Measurements from ENCODE around the gene SYT1. TPM values are rescaled to one million over a fixed set of nuclear protein-coding genes. Genes with fewer than 3 reads are reported as not detected.

The SYT1 gene
- polyA plus RNA-seq, 3 donors = 0.72 TPM; not detected in 2

GRCh38 chr12:79067977-79068376 is 203.4 kb downstream of the SYT1 start:
- no peak for DNase-seq
- no peak overlapping the region for H3K27ac Mint-ChIP-seq
- intact Hi-C loops (cut with micrococcal nuclease) = no loop called here

DNA sequence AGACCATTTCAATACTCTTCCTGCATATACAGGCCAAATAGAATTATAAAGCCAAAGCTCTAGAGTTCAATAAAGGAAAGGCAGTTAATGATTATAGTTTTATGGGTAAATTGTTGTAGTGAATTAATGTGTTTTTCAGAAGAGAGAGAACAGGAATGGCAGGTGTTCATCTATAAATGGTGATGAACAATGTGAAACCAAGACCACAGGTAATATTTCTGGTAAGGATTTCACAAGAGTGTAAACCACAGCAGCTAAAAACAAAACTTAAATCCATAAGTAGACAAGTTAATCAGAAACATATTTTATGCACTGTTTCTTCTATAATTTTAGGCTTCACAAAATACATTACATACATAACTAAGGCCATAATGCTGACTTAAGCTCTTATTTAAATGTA is 204.4 kb downstream of the SYT1 start:
- H3K4me3 Mint-ChIP-seq = no peak overlapping the region
- intact Hi-C loops (cut with micrococcal nuclease) = no loop called here
- DNase-seq = no peak
- no peaks in the 10 kb centered on the region for H3K27me3 ChIP-seq (ENCODE audit: control insufficient read depth in 2 of 2, insufficient read depth in 2 of 2, low read length in 2 of 2)
- H3K9ac ChIP-seq (ENCODE audit: insufficient read depth, low read length, poor library complexity, severe bottlenecking) = no peak overlapping the region
- no peak overlapping the region for H3K27ac Mint-ChIP-seq
- H3K27ac ChIP-seq (ENCODE audit: low read depth in 1 of 2, low read length in 2 of 2) = no peak overlapping the region
- no peak overlapping the region for H3K4me2 ChIP-seq (replicated peaks; ENCODE audit: extremely low read depth, low read length, poor library complexity, severe bottlenecking)
- TF ChIP-seq, protein P1, sequence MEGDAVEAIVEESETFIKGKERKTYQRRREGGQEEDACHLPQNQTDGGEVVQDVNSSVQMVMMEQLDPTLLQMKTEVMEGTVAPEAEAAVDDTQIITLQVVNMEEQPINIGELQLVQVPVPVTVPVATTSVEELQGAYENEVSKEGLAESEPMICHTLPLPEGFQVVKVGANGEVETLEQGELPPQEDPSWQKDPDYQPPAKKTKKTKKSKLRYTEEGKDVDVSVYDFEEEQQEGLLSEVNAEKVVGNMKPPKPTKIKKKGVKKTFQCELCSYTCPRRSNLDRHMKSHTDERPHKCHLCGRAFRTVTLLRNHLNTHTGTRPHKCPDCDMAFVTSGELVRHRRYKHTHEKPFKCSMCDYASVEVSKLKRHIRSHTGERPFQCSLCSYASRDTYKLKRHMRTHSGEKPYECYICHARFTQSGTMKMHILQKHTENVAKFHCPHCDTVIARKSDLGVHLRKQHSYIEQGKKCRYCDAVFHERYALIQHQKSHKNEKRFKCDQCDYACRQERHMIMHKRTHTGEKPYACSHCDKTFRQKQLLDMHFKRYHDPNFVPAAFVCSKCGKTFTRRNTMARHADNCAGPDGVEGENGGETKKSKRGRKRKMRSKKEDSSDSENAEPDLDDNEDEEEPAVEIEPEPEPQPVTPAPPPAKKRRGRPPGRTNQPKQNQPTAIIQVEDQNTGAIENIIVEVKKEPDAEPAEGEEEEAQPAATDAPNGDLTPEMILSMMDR (IDR thresholded peaks at IDR 0.05) = no peak
- H3K27me3 Mint-ChIP-seq (ENCODE audit: low read depth in 3 of 3) = peaks cover 0 to 5% (median 0%) of the 10 kb centered on the region in 3 donors
- H3K36me3 ChIP-seq (replicated peaks in 1 of 2; ENCODE audit: control insufficient read depth in 1 of 2, insufficient read depth in 2 of 2, low read length in 2 of 2) = no peaks in the 10 kb centered on the region
- H2AFZ ChIP-seq (ENCODE audit: insufficient read depth, low read depth, low read length, poor library complexity, severe bottlenecking) = no peak overlapping the region
- no peaks in the 10 kb centered on the region for H3K4me1 ChIP-seq (ENCODE audit: control insufficient read depth in 1 of 2, insufficient read depth in 2 of 2, low read length in 2 of 2)
- H3K9me3 Mint-ChIP-seq = peaks cover 0 to 4% (median 0%) of the 10 kb centered on the region in 7 donors
- H3K4me1 Mint-ChIP-seq = no peaks in the 10 kb centered on the region
- H3K79me2 ChIP-seq (ENCODE audit: insufficient read depth, low read length) = no peaks in the 10 kb centered on the region
- H3K4me3 ChIP-seq (replicated peaks in 1 of 3; ENCODE audit: low read depth in 2 of 3, low read length in 3 of 3) = no peak overlapping the region
- no peaks in the 10 kb centered on the region for H4K20me1 ChIP-seq (ENCODE audit: insufficient read depth, low read length)
- no peaks in the 10 kb centered on the region for H3K36me3 Mint-ChIP-seq
- no peaks in the 10 kb centered on the region for H3K9me3 ChIP-seq (replicated peaks in 1 of 2; ENCODE audit: control insufficient read depth in 1 of 2, insufficient read depth in 1 of 2, low read length in 2 of 2)

More at GRCh38 chr12:79067977-79068376, 203.4 kb downstream of the SYT1 start:
- Histone ChIP-seq H3K9ac (ENCODE audit: insufficient read depth, low read length, poor library complexity, severe bottlenecking) (no peak overlapping the region), H3K79me2 (ENCODE audit: insufficient read depth, low read length) (no peaks in the 10 kb centered on the region), H3K4me1 (ENCODE audit: control insufficient read depth in 1 of 2, insufficient read depth in 2 of 2, low read length in 2 of 2) (no peaks in the 10 kb centered on the region), H3K36me3 (replicated peaks in 1 of 2; ENCODE audit: control insufficient read depth in 1 of 2, insufficient read depth in 2 of 2, low read length in 2 of 2) (no peaks in the 10 kb centered on the region), H3K27ac (ENCODE audit: low read depth in 1 of 2, low read length in 2 of 2) (no peak overlapping the region), H3K27me3 (ENCODE audit: control insufficient read depth in 2 of 2, insufficient read depth in 2 of 2, low read length in 2 of 2) (no peaks in the 10 kb centered on the region), H3K9me3 (replicated peaks in 1 of 2; ENCODE audit: control insufficient read depth in 1 of 2, insufficient read depth in 1 of 2, low read length in 2 of 2) (no peaks in the 10 kb centered on the region), H3K4me3 (replicated peaks in 1 of 3; ENCODE audit: low read depth in 2 of 3, low read length in 3 of 3) (no peak overlapping the region), H2AFZ (ENCODE audit: insufficient read depth, low read depth, low read length, poor library complexity, severe bottlenecking) (no peak overlapping the region), H3K4me2 (replicated peaks; ENCODE audit: extremely low read depth, low read length, poor library complexity, severe bottlenecking) (no peak overlapping the region), H4K20me1 (ENCODE audit: insufficient read depth, low read length) (no peaks in the 10 kb centered on the region)
- TF ChIP-seq, protein P1 (IDR thresholded peaks at IDR 0.05) = no peak
- peaks cover 0 to 2% (median 0%) of the 10 kb centered on the region in 3 donors for H3K27me3 Mint-ChIP-seq (ENCODE audit: low read depth in 3 of 3)
- peaks cover 0 to 4% (median 0%) of the 10 kb centered on the region in 7 donors for H3K9me3 Mint-ChIP-seq
- H3K36me3 Mint-ChIP-seq = no peaks in the 10 kb centered on the region
- H3K4me1 Mint-ChIP-seq = no peaks in the 10 kb centered on the region
- H3K4me3 Mint-ChIP-seq = no peak overlapping the region

Data from CD14-positive monocyte (primary cell).